GM12874 (cell line): ENCODE data around the gene SMTNL2.

ENCODE experiments used
- CTCF ChIP-seq: IDR thresholded peaks from 2 replicates; pipeline ENCODE4 v1.5.1; 2011; ENCODE audit warnings: low read depth, mild to moderate bottlenecking, control low read depth, low read length, moderate library complexity; ENCODE audit not compliant: insufficient read depth

Gene SMTNL2

DNA sequence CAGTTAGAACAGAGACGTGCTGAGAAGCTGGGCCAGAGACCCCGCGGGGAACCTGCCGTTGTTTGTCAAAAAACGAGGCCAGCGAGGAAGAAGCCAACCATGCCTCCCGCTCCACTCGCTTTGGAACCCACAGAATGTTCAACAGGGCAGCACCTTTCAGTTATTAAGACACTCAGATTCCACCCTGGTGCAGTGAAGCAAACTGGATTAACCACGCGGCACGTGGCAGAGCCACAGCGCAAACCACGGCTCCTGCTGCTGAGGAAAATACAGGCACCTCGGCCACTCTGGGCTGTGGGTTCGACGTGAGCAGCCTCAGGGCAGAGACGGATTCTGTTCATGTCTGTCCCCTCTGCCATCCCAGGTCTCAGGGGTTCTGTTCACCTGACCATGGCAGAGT, 32.8 kb downstream of the SMTNL2 start:
- TF ChIP-seq CTCF, result no peak

GRCh38 chr17:4617590-4618351, 33.4 kb downstream of the SMTNL2 start:
- TF ChIP-seq CTCF, result no peak

DNA sequence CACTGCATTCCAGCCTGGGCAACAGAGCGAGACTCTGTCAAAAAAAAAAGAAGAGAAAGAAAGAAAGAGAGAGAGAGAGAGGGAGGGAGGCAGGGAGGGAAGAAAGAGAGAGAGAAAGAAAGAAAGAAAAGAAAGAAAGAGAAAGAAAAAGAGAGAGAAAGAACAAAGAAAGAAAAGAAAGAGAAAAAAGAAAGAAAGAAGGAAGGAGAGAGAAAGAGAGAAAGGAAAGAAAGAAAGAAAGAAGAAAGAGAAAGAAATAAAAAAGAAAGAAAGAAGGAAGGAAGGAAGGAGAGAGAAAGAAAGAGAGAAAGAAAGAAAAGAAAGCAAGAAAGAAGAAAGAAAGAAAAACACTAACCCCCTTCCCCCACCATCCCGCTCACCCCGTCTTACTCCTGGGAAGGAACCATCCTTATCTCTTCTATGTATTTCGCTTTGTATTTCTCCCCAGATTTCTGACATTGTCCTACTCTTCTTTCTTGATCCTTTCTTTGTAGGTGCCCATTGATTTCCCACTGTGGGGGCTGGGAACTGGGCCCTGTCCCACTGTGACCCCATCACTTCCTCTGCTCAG, 36.3 kb downstream of the SMTNL2 start:
- TF ChIP-seq CTCF, result no peak

- TF ChIP-seq CTCF, result no peak
These were observed 38.0 kb downstream of the SMTNL2 start for GRCh38 chr17:4622375-4622774.

DNA sequence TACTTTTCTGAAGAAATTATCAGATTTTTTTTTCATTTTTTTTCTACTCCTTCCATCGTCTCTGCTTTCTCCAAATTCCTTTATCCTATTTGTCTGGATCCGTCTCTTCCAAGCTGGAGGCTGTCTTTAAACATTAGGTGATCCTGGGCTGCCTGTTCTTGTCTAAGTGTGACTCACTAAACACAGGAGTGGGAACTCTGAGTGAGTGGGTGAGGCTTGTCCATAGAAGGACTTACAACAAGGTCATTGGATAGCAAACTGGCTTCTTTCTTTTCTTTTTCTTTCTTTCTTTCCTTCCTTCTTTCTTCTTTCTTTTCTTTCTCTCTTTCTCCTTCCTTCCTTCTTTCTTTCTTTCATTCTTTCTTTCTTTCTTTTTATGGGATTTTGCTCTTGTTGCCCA, 38.9 kb downstream of the SMTNL2 start:
- no peak for TF ChIP-seq CTCF

DNA sequence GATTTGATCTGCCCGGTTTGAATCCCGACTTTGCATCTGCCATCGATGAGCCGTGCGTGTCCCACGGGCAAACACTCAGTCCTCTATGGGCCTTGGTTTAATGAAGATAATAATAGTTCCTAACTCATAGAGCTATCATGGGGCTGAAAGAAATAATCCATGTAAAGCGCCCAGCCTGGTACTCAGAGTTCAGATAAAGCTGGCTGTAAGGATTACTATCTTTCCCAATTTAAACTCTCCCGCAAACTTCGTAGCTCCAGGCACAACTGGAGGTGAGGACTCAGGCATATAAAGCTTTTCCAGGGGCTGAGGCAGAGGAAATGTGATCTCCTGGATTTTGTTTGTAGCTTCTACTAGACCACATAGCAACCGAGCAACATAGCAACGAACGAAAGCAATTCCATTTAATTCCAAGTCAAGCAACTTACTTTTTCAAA, 40.9 kb downstream of the SMTNL2 start:
- no peak for TF ChIP-seq CTCF

DNA sequence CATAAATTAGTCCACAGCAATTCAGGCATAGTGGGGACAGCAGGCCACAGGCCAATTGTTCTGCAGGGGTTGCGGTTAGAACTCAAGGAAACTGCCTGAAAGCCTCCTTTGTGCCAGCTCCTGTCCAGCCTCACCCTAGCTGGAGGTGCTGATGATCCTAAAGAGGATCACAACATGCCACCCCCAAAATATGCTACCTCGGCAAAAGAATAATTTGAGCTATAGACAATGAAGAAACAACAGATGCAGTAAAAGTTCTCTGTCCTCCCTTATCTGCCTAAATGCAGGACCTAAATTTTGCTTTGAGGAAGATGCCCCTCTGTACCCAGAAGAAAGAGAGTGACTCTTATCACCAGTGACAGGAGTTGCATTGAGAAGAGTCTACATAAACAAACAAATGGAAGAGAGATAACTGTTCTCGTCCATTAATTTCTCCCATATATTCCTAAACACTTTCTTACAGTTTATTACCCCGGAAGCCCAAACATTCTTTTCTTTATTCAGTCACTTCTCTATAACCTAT, 42.5 kb downstream of the SMTNL2 start:
- TF ChIP-seq CTCF, result no peak
